ENCODE measurements around the gene ABHD6. TPM values are rescaled to one million over a fixed set of nuclear protein-coding genes. Genes with fewer than 3 reads are reported as not detected.

The ABHD6 gene
- total RNA-seq, 1 donor from 2014 or later: 48.7 TPM

GRCh38 chr3:58204720-58205119, 32.9 kb upstream of the ABHD6 start:
- no peak for ATAC-seq (ENCODE audit: low read depth)
- H3K27ac Mint-ChIP-seq: peak overlapping the region; percentile 46
- DNase-seq: no peak
- no peak overlapping the region for H3K4me3 Mint-ChIP-seq
- H3K9me3 Mint-ChIP-seq: no peaks in the 10 kb centered on the region
- H3K4me1 Mint-ChIP-seq: peaks cover 47% of the 10 kb centered on the region
- intact Hi-C loops (cut with micrococcal nuclease): no loop called here
- TF ChIP-seq, protein P1, sequence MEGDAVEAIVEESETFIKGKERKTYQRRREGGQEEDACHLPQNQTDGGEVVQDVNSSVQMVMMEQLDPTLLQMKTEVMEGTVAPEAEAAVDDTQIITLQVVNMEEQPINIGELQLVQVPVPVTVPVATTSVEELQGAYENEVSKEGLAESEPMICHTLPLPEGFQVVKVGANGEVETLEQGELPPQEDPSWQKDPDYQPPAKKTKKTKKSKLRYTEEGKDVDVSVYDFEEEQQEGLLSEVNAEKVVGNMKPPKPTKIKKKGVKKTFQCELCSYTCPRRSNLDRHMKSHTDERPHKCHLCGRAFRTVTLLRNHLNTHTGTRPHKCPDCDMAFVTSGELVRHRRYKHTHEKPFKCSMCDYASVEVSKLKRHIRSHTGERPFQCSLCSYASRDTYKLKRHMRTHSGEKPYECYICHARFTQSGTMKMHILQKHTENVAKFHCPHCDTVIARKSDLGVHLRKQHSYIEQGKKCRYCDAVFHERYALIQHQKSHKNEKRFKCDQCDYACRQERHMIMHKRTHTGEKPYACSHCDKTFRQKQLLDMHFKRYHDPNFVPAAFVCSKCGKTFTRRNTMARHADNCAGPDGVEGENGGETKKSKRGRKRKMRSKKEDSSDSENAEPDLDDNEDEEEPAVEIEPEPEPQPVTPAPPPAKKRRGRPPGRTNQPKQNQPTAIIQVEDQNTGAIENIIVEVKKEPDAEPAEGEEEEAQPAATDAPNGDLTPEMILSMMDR (IDR thresholded peaks at IDR 0.05): no peak
- no peaks in the 10 kb centered on the region for H3K27me3 Mint-ChIP-seq
- ChIA-PET POLR2A (interaction anchor here (0.6 to 11.9 kb wide), 3 partner anchors 8 to 117 kb away, joined by 3 to 286 read pairs (median 6); no protein-coding TSS in a partner anchor), CTCF (interaction anchor here (0.8 to 2.6 kb wide), 3 partner anchors 10 to 95 kb away, joined by 3 to 15 read pairs (median 3); no protein-coding TSS in a partner anchor)
- H3K36me3 Mint-ChIP-seq (ENCODE audit: low read depth): no peaks in the 10 kb centered on the region

- Mint-ChIP-seq H3K4me1 (peaks cover 44% of the 10 kb centered on the region), H3K36me3 (ENCODE audit: low read depth) (no peaks in the 10 kb centered on the region), H3K27ac (peak overlapping the region; percentile 36), H3K9me3 (no peaks in the 10 kb centered on the region), H3K4me3 (no peak overlapping the region), H3K27me3 (no peaks in the 10 kb centered on the region)
- DNase-seq (no peak), ATAC-seq (ENCODE audit: low read depth) (no peak)
- intact Hi-C loops (cut with micrococcal nuclease): no loop called here
- CTCF ChIA-PET: interaction anchor here (1.5 kb wide), 1 partner anchor 94 kb away, joined by 3 read pairs; no protein-coding TSS in a partner anchor
- TF ChIP-seq, protein P1 (IDR thresholded peaks at IDR 0.05): no peak
- POLR2A ChIA-PET: interaction anchor here (0.8 to 11.9 kb wide), 3 partner anchors 9 to 29 kb away, joined by 3 to 286 read pairs (median 6); no protein-coding TSS in a partner anchor
Observed at GRCh38 chr3:58205981-58206380, 31.6 kb upstream of the ABHD6 start.

GRCh38 chr3:58206406-58207011, 31.1 kb upstream of the ABHD6 start:
- peaks cover 42% of the 10 kb centered on the region for H3K4me1 Mint-ChIP-seq
- no peaks in the 10 kb centered on the region for H3K36me3 Mint-ChIP-seq (ENCODE audit: low read depth)
- ChIA-PET CTCF (no interaction called here), POLR2A (interaction anchor here (1.9 to 11.9 kb wide), 2 partner anchors 9 to 10 kb away, joined by 6 to 286 read pairs; no protein-coding TSS in a partner anchor)
- H3K27me3 Mint-ChIP-seq: no peaks in the 10 kb centered on the region
- DNase-seq: no peak
- intact Hi-C loops (cut with micrococcal nuclease): no loop called here
- ATAC-seq (ENCODE audit: low read depth): no peak
- H3K27ac Mint-ChIP-seq: peak overlapping the region; percentile 36
- no peaks in the 10 kb centered on the region for H3K9me3 Mint-ChIP-seq
- TF ChIP-seq, protein P1 (IDR thresholded peaks at IDR 0.05): no peak
- no peak overlapping the region for H3K4me3 Mint-ChIP-seq

- Mint-ChIP-seq H3K27me3 (no peaks in the 10 kb centered on the region), H3K27ac (peak overlapping the region; percentile 37), H3K4me1 (peaks cover 34% of the 10 kb centered on the region), H3K36me3 (ENCODE audit: low read depth) (no peaks in the 10 kb centered on the region), H3K4me3 (no peak overlapping the region), H3K9me3 (no peaks in the 10 kb centered on the region)
- ATAC-seq (ENCODE audit: low read depth) (no peak), DNase-seq (no peak)
- intact Hi-C loops (cut with micrococcal nuclease): no loop called here
- CTCF ChIA-PET: interaction anchor here (1.1 kb wide), 1 partner anchor 9 kb away, joined by 3 read pairs; no protein-coding TSS in a partner anchor
- TF ChIP-seq, protein P1 (IDR thresholded peaks at IDR 0.05): no peak
- POLR2A ChIA-PET: interaction anchor here (0.7 to 1.6 kb wide), 2 partner anchors 11 to 15 kb away, joined by 4 to 5 read pairs; no protein-coding TSS in a partner anchor
Observed at GRCh38 chr3:58207954-58208353, 29.6 kb upstream of the ABHD6 start.

DNA sequence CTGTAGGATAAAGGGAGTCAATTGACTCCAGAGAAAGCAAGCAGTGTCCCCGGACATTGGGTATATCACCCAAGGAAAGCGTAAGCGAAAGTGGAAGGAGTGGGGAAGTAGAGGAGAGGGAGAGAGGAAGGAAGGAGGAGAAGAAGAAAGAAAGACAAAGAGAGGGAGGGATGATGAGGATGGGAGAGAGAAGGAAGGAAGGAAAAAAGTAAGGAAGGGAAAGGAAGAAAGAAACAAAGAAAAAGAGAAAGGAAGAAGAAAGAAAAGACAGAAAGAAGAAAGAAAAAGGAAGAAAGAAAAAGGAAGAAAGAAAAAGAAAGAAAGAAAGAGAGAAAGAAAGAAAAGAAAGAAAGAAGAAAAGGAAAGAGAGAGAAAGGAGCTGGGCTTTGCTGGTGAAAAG, 27.7 kb upstream of the ABHD6 start:
- no peaks in the 10 kb centered on the region for H3K36me3 Mint-ChIP-seq (ENCODE audit: low read depth)
- TF ChIP-seq, protein P1 (IDR thresholded peaks at IDR 0.05): no peak
- intact Hi-C loops (cut with micrococcal nuclease): no loop called here
- H3K4me1 Mint-ChIP-seq: peaks cover 44% of the 10 kb centered on the region
- no peaks in the 10 kb centered on the region for H3K27me3 Mint-ChIP-seq
- ATAC-seq (ENCODE audit: low read depth): no peak
- peak overlapping the region; percentile 59 for H3K27ac Mint-ChIP-seq
- POLR2A ChIA-PET: interaction anchor here (0.6 to 1.1 kb wide), 2 partner anchors 13 to 120 kb away, joined by 3 to 5 read pairs; no protein-coding TSS in a partner anchor
- DNase-seq: no peak
- no peak overlapping the region for H3K4me3 Mint-ChIP-seq
- H3K9me3 Mint-ChIP-seq: no peaks in the 10 kb centered on the region
- CTCF ChIA-PET: interaction anchor here (2.0 kb wide), 1 partner anchor 22 kb away, joined by 5 read pairs; no protein-coding TSS in a partner anchor
